Loucy (cell line): ENCODE measurements around the gene WHRN.

Experiments
- CTCF ChIP-seq: fragments of 200-600 bp; sonication (generic); conservative IDR thresholded peaks from 2 replicates; pipeline ENCODE4 v1.5.1; 2014; ENCODE audit warnings: mild to moderate bottlenecking, antibody characterized with exemption, low read length
- EZH2phosphoT487 ChIP-seq: fragments of 200-600 bp; IDR thresholded peaks from 2 replicates; pipeline ENCODE4 v1.6.1; 2018; ENCODE audit warnings: antibody characterized with exemption, mild to moderate bottlenecking, moderate library complexity, borderline replicate concordance

GRCh38 chr9:114427644-114428043 lies 77.6 kb downstream of the WHRN start:
- no peak for TF ChIP-seq CTCF
- TF ChIP-seq EZH2phosphoT487 = no peak
